Esophagus (tissue), 2 donors: ENCODE results near the gene PINK1. TPM values are rescaled to one million over a fixed set of nuclear protein-coding genes. Genes with fewer than 3 reads are reported as not detected.
A peak's percentile ranks its signal among the peaks of the same experiment; 100 is the strongest.

Source experiments
- H3K27ac ChIP-seq, 2 donors: one replicate each; pipeline ENCODE4 v1.5.1; 2013; ENCODE audit warnings: low read depth in 2 of 2, mild to moderate bottlenecking in 2 of 2, inconsistent platforms in 1 of 2, low read length in 1 of 2, moderate library complexity in 1 of 2
- H3K27me3 ChIP-seq, 2 donors: one replicate each; pipeline ENCODE4 v1.6.1; 2013; ENCODE audit warnings: low read length in 2 of 2, control low read depth in 1 of 2, mild to moderate bottlenecking in 1 of 2; ENCODE audit not compliant: insufficient read depth in 2 of 2, control insufficient read depth in 1 of 2
- H3K36me3 ChIP-seq, 2 donors: one replicate each; pipeline ENCODE4 v1.6.1; 2013; ENCODE audit warnings: low read length in 1 of 2; ENCODE audit not compliant: control insufficient read depth in 2 of 2, insufficient read depth in 2 of 2
- H3K4me1 ChIP-seq, 2 donors: one replicate each; pipeline ENCODE4 v1.6.1; 2013; ENCODE audit warnings: low read length in 1 of 2; ENCODE audit not compliant: control insufficient read depth in 2 of 2, insufficient read depth in 2 of 2
- H3K4me3 ChIP-seq, 2 donors: one replicate each; pipeline ENCODE4 v1.5.1; 2013; ENCODE audit warnings: low read length in 2 of 2, mild to moderate bottlenecking in 2 of 2, low read depth in 1 of 2, moderate library complexity in 1 of 2
- H3K9me3 ChIP-seq, 2 donors: one replicate each; pipeline ENCODE4 v1.6.1; 2013; ENCODE audit warnings: mild to moderate bottlenecking in 2 of 2, low read depth in 1 of 2, low read length in 1 of 2, moderate library complexity in 1 of 2; ENCODE audit not compliant: control insufficient read depth in 2 of 2, insufficient read depth in 1 of 2
- WGBS, 2 donors: extraction: QIAGEN DNeasy Blood & Tissue Kit; methylation state at CpG; one replicate each; pipeline ENCODE4 v1.1.7; 2013; 5-methylcytosine and 5-hydroxymethylcytosine counted together
- polyA plus RNA-seq, 2 donors: library from polyadenylated mRNA; stranded (reverse); fragments of 200-250 nt; gene quantifications; one replicate each; pipeline ENCODE4 v1.2.3, GENCODE V29; 2013
- donor health status: healthy with polysubstance abuse.
- donor health status: Bipolar disorder and iron deficiency.

PINK1 gene
- polyA plus RNA-seq, 2 donors, result 52.0 to 61.2 TPM

GRCh38 chr1:20683614-20684013 is 50.4 kb downstream of the PINK1 start:
- H3K27me3 ChIP-seq, result no peaks in the 10 kb centered on the region
- no peak overlapping the region for H3K27ac ChIP-seq
- no peaks in the 10 kb centered on the region for H3K9me3 ChIP-seq
- no peak overlapping the region for H3K4me3 ChIP-seq
- WGBS, 2 donors, result 81 to 83% methylated on average over 10 of the region's 10 CpGs
- no peaks in the 10 kb centered on the region for H3K4me1 ChIP-seq
- H3K36me3 ChIP-seq, result no peaks in the 10 kb centered on the region

DNA sequence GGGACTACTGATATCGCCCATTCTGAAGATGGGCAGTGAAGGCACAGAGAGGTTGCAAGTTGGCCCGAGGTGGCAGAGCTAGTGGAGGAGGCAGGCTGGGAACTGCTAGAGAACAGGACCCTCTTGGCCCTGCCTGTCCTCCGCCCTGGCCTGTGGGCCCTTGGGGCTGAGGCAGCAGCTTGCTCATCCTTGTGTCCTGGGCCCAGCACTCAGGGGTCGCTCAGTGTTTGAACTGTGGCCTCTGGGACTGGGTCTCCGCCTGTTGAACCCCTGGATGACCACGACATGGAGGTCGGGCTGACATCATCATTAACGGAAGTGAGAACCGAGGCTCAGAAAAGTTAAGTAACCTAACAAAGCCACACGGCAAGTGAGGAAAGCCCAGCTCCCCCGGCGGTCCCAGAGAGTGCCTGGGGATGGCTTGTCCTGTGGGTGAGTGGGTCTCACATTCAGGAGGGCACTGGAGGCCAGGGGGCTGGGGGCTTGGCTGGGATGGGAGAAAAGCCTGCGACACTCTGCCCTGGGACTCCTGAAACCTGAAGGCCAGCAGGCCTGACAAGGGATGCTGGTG is 50.9 kb downstream of the PINK1 start:
- Histone ChIP-seq H3K9me3 (no peaks in the 10 kb centered on the region), H3K36me3 (no peaks in the 10 kb centered on the region), H3K4me3 (no peak overlapping the region), H3K4me1 (no peaks in the 10 kb centered on the region), H3K27me3 (no peaks in the 10 kb centered on the region), H3K27ac (no peak overlapping the region)
- WGBS, 2 donors, result 80 to 82% methylated on average over 13 of the region's 13 CpGs

GRCh38 chr1:20684651-20685050 is 51.4 kb downstream of the PINK1 start:
- H3K36me3 ChIP-seq, result no peaks in the 10 kb centered on the region
- peak overlapping the region in 1 of 2 donors; percentile 6 for H3K4me3 ChIP-seq
- WGBS, 2 donors, result 84 to 88% methylated on average over 14 of the region's 14 CpGs
- peak overlapping the region in 1 of 2 donors; percentile 14 for H3K27ac ChIP-seq
- H3K9me3 ChIP-seq, result no peaks in the 10 kb centered on the region
- H3K27me3 ChIP-seq, result no peaks in the 10 kb centered on the region
- no peaks in the 10 kb centered on the region for H3K4me1 ChIP-seq

DNA sequence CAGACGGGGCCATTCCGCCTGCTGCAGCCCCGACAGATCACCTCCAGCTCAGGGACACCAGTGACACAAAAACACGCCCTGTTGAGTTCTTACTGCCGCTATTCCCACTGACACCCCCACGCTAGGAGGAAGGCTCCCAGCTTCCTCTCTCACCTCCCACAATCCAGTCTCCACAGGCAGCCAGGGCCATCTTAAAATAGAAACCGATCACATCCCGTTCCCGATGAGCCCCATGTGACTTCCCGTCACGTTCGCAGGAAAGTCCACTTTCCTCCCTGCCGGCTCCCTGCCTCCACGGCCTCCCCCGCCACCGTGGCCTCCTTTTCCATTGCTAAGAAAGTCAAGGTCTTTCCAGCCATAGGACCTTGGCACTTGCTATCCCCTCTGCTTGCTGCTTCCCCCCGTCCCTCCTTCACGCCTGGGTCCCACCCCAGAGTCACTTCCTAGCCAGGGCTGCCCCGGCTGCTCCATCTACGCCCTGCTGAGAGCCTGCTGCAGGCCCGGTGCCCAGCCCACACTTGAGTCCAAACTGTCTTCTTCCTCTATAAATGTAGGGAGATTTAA is 51.9 kb downstream of the PINK1 start:
- WGBS, 2 donors, result 76 to 81% methylated on average over 21 of the region's 21 CpGs

DNA sequence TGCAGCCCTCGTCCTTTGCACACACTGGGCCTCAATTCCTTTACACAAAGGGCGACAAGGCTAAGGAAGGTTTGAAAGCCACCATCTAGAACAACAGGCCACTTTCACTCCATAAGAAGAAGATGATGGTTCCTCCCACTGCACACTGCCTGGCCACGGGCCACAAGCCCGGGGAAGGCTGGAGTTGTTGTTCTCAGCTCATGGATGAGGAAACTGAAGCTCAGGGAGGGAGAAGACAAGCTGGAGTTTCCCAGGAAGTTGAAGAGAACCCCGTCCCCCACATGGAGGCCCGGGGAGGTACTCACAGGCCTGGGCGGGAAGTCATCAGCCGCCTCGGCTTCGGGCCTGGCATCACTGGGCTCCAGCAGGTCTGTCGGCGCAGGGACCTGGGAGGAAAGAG is 52.5 kb downstream of the PINK1 start:
- Histone ChIP-seq H3K27ac (peak overlapping the region; percentile 23 to 26), H3K4me1 (no peaks in the 10 kb centered on the region), H3K27me3 (no peaks in the 10 kb centered on the region), H3K9me3 (no peaks in the 10 kb centered on the region), H3K36me3 (no peaks in the 10 kb centered on the region), H3K4me3 (no peak overlapping the region)
- 80 to 83% methylated on average over 12 of the region's 12 CpGs for WGBS, 2 donors

More for the DNA sequence above, 51.9 kb downstream of the PINK1 start:
- Histone ChIP-seq H3K27me3 (no peaks in the 10 kb centered on the region), H3K27ac (peak overlapping the region in 1 of 2 donors; percentile 30), H3K4me1 (no peaks in the 10 kb centered on the region), H3K36me3 (no peaks in the 10 kb centered on the region), H3K9me3 (no peaks in the 10 kb centered on the region), H3K4me3 (no peak overlapping the region)

DNA sequence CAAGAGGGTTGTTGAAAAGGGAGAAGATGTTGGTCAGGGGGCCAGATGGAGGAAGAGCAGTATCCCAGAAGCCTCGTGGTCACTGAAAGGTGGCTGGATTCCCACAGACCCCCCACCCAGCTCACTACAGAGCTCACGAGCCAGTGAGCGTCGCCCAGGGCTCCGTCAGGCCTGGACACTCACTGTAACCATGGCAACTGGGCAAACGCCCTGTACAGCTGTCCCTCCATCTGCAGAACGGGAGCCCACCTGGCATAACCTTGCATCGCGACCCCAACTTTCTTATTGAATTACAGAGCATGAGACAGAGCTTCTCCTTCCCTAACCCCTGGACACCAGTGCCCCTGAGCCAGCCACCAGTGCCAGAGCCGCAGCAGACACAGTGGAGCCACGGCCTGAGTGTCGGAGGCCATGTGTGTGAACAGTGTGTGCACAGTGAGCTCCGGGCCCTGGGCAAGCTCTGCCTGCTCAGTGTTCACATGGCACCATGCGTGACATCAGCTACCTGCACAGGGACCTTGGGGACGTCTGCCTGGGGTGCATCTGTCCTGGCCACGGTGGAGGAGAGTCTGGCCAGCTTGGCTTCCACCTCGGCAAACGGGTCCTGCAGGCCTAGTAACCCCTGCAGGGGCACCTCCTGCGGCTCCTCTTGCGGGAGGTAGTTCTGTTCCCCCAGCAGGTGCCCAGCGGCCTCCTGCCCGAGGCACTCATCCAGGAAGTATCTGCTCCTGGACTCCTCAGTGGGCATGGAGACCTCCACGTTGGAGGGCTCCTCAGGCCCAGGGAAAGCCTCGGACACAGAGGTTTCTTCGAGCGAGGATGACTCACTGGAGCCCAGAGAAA is 53.8 kb downstream of the PINK1 start:
- no peak overlapping the region for H3K4me3 ChIP-seq

GRCh38 chr1:20689645-20690056 is 56.4 kb downstream of the PINK1 start:
- Histone ChIP-seq H3K4me1 (no peaks in the 10 kb centered on the region), H3K27me3 (no peaks in the 10 kb centered on the region), H3K36me3 (no peaks in the 10 kb centered on the region), H3K4me3 (no peak overlapping the region), H3K9me3 (no peaks in the 10 kb centered on the region), H3K27ac (no peak overlapping the region)
- WGBS, 2 donors, result 71 to 85% methylated on average over 3 of the region's 3 CpGs

More for the DNA sequence above, 53.8 kb downstream of the PINK1 start:
- H3K27ac ChIP-seq, result no peak overlapping the region
- no peaks in the 10 kb centered on the region for H3K4me1 ChIP-seq
- no peaks in the 10 kb centered on the region for H3K36me3 ChIP-seq
- H3K9me3 ChIP-seq, result no peaks in the 10 kb centered on the region
- no peaks in the 10 kb centered on the region for H3K27me3 ChIP-seq
- 80% methylated on average over 26 of the region's 26 CpGs for WGBS, 2 donors

- no peak overlapping the region for H3K27ac ChIP-seq
- H3K4me3 ChIP-seq, result no peak overlapping the region
- H3K27me3 ChIP-seq, result no peaks in the 10 kb centered on the region
- 81 to 87% methylated on average over 1 of the region's 1 CpG for WGBS, 2 donors
- no peaks in the 10 kb centered on the region for H3K9me3 ChIP-seq
- H3K36me3 ChIP-seq, result no peaks in the 10 kb centered on the region
- H3K4me1 ChIP-seq, result peaks cover 0 to under 1% of the 10 kb centered on the region in 2 donors
Measured at GRCh38 chr1:20691872-20692271, 58.6 kb downstream of the PINK1 start.

DNA sequence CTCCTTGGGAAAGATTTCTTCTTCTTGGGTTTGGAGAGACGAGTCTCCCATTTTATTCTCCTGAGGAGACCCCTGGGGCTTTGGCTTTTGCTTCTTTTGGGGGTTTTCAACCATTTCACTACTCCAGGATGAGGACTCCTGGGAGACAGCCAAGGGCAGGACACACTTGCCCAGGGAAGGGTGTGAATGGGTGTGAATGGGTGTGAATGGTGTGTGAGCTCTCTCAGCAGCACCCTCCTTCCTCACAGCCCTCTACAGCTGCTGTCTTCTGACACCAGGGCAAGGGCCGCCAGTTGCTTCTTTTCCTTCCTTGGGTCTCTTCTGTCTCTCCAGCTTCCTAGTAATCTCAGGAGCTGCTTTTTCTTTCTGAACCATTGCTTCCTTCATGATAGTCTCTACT is 60.4 kb downstream of the PINK1 start:
- 82 to 97% methylated on average over 2 of the region's 2 CpGs for WGBS, 2 donors
- Histone ChIP-seq H3K9me3 (no peaks in the 10 kb centered on the region), H3K4me3 (no peak overlapping the region), H3K36me3 (no peaks in the 10 kb centered on the region), H3K27ac (no peak overlapping the region), H3K4me1 (peaks cover 0 to 8% of the 10 kb centered on the region in 2 donors), H3K27me3 (no peaks in the 10 kb centered on the region)
